Measurements from ENCODE around the gene RAB40AL.

Gene RAB40AL

DNA sequence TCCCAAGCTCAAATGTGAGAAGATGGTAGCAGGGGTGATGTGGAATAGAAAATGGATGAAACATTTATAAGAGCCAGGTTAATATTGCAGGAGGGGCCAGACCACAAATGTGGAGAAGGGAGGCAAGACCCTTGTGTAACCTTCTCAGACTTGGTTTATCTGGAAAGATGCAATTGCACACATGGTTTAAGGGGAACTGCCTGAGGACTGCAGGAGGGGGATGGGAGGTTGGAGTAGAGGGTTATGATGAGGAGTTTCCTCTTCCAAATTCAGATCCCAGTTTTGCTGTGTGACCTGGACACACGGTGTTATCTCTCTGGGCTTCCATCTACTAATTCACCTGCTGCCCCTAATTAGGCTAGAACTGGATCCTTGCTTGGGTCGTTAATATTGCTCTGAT, 46.1 kb downstream of the RAB40AL start:
- DNase-seq (ENCODE audit: low read depth, low spot score): no peak

GRCh38 chrX:102985192-102985591, 48.1 kb downstream of the RAB40AL start:
- no peak for DNase-seq (ENCODE audit: low read depth, low spot score)
